ENCODE data around the gene TPTE2. TPM values are rescaled to one million over a fixed set of nuclear protein-coding genes. Genes with fewer than 3 reads are reported as not detected.
"Not testable (repeated sequence)": the region's sequence is repeated elsewhere in the genome, so short reads cannot be mapped to it uniquely, and the experiment has no call there.

Gene TPTE2
- total and polyA plus RNA-seq, 2 experiments from 2014 or later = 0.24 TPM; not detected in 1

DNA sequence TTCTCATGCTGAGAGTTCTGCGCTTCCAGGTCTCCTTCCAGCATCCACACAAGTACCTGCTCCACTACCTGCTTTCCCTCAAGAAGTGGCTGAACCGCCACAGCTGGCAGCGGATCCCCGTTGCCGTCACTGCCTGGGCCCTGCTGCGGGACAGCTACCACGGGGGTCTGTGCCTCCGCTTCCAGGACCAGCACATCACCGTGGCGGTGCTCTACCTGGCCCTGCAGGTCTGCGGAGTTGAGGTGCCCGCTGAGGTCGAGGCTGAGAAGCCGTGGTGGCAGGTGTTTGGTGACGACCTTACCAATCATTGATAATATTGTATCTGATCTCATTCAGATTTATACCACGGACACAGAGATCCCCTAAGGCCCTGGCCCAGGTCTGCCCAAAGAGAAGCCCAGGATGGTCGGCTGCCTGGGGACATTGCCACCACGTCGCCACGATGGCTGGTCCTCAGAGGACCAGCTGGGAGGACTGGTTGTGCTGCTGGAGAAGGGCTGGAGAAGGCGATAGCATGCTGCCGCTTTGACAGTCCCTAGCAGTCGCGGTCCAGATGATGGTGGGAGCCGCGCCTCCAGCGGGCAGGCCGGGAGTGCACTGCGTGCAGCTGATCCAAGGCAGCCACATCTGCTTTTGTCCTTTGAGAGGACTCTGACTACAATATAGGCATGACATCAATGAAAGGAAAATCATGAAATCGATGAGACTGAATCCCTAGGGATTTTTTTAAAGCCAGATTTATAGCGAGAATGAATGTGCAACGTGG lies 178.4 kb downstream of the TPTE2 start:
- DNase-seq (ENCODE audit: low read depth in 1 of 2, low spot score in 1 of 2) = not testable (repeated sequence)

DNA sequence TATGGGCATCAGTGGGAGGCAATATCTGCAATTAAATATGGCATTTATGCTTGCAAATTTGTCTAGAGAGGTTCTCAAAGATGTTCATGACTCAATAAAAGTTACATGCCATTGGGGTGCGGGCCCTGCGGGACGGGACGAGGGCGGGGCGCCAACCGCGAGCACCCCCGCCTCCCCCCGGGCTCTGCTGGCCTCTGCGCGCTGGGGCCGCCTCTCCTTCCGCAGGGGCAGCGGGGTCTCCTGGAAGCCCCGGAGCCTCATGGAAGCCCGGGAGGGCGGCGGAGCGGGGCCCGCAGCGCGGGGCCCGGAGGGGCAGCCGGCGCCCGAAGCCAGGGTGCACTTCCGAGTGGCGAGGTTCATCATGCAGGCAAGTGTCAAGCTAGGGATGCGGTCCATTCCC lies 179.2 kb downstream of the TPTE2 start:
- TF ChIP-seq, protein P1, sequence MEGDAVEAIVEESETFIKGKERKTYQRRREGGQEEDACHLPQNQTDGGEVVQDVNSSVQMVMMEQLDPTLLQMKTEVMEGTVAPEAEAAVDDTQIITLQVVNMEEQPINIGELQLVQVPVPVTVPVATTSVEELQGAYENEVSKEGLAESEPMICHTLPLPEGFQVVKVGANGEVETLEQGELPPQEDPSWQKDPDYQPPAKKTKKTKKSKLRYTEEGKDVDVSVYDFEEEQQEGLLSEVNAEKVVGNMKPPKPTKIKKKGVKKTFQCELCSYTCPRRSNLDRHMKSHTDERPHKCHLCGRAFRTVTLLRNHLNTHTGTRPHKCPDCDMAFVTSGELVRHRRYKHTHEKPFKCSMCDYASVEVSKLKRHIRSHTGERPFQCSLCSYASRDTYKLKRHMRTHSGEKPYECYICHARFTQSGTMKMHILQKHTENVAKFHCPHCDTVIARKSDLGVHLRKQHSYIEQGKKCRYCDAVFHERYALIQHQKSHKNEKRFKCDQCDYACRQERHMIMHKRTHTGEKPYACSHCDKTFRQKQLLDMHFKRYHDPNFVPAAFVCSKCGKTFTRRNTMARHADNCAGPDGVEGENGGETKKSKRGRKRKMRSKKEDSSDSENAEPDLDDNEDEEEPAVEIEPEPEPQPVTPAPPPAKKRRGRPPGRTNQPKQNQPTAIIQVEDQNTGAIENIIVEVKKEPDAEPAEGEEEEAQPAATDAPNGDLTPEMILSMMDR (IDR thresholded peaks at IDR 0.05; ENCODE audit: low read depth, low read length) = no peak
- DNase-seq (ENCODE audit: low read depth in 1 of 2, low spot score in 1 of 2) = no peak

More for the DNA sequence above, 178.4 kb downstream of the TPTE2 start:
- H3K4me1 ChIP-seq (ENCODE audit: low read depth); H3K27me3 ChIP-seq; H3K9me3 ChIP-seq (ENCODE audit: low read depth); H3K4me3 ChIP-seq; H3K27ac ChIP-seq; H3K36me3 ChIP-seq: not testable (repeated sequence)

More for the DNA sequence above, 179.2 kb downstream of the TPTE2 start:
- no peak overlapping the region for H3K27ac ChIP-seq
- H3K9me3 ChIP-seq (ENCODE audit: low read depth) = no peaks in the 10 kb centered on the region
- H3K27me3 ChIP-seq = no peaks in the 10 kb centered on the region
- H3K4me1 ChIP-seq (ENCODE audit: low read depth) = no peaks in the 10 kb centered on the region
- no peak overlapping the region for H3K4me3 ChIP-seq
- no peaks in the 10 kb centered on the region for H3K36me3 ChIP-seq

Other genes with a start within 250 kb of the TPTE2 start
- gene MPHOSPH8, start 72.1 kb upstream of the TPTE2 start, total RNA-seq = 11.9 and 16.5 TPM in 2 replicates
- gene MPHOSPH8, start 72.1 kb upstream of the TPTE2 start, polyA plus RNA-seq = 13.7 and 15.1 TPM in 2 replicates
- gene PSPC1, start 221.4 kb upstream of the TPTE2 start, total RNA-seq = 72.5 and 78.4 TPM in 2 replicates
- gene PSPC1, start 221.4 kb upstream of the TPTE2 start, polyA plus RNA-seq = 29.2 and 39.5 TPM in 2 replicates

All from cardiac muscle cell (in vitro differentiated cells and primary cell).